Loucy (cell line): ENCODE data around the gene MSMP.

ENCODE experiments used
- CTCF ChIP-seq: fragments of 200-600 bp; sonication (generic); conservative IDR thresholded peaks from 2 replicates; pipeline ENCODE4 v1.5.1; 2014; ENCODE audit warnings: mild to moderate bottlenecking, antibody characterized with exemption, low read length
- EZH2phosphoT487 ChIP-seq: fragments of 200-600 bp; IDR thresholded peaks from 2 replicates; pipeline ENCODE4 v1.6.1; 2018; ENCODE audit warnings: antibody characterized with exemption, mild to moderate bottlenecking, moderate library complexity, borderline replicate concordance

DNA sequence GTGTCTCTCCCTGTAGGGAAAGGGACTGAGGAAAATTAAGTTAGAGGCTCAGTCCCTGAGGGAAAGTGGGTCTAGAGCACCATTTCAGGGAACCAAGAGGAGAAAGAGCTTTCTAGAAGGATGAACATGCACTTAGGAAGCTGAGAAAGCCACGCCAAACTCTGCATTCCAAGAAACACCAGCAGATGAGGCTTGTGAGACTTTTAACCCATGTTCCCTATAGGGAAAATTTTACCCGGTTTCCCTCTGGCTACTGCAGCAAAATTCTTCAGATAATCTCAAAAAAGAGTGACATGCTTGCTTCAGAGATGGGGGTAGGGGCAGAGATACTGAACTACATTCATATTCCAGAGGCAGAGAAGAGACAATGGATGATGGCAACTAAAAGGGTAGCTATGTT, 30.6 kb downstream of the MSMP start:
- TF ChIP-seq CTCF (no peak), EZH2phosphoT487 (no peak)
